ENCODE measurements around the gene NEK10.
"Not testable (repeated sequence)": the region's sequence is repeated elsewhere in the genome, so short reads cannot be mapped to it uniquely, and the experiment has no call there.

Gene NEK10

GRCh38 chr3:27354588-27355203, 14.5 kb downstream of the NEK10 start:
- DNase-seq: no peak

- no peak for DNase-seq
These were observed 15.0 kb downstream of the NEK10 start for GRCh38 chr3:27354161-27354560.

- no peak for DNase-seq
These were observed 16.0 kb downstream of the NEK10 start for GRCh38 chr3:27353221-27353620.

- no peak for DNase-seq
These were observed 17.1 kb downstream of the NEK10 start for GRCh38 chr3:27352047-27352446.

GRCh38 chr3:27349832-27350231, 19.4 kb downstream of the NEK10 start:
- DNase-seq: no peak

- DNase-seq: no peak
These were observed 23.0 kb downstream of the NEK10 start for GRCh38 chr3:27345959-27346865.

- DNase-seq: no peak
These were observed 23.7 kb downstream of the NEK10 start for GRCh38 chr3:27345493-27345892.

- DNase-seq: no peak
These were observed 24.1 kb downstream of the NEK10 start for GRCh38 chr3:27345045-27345444.

GRCh38 chr3:27344192-27344591, 25.0 kb downstream of the NEK10 start:
- DNase-seq: no peak

GRCh38 chr3:27342267-27342666, 26.9 kb downstream of the NEK10 start:
- DNase-seq: no peak

- DNase-seq: no peak
These were observed 28.6 kb downstream of the NEK10 start for GRCh38 chr3:27340534-27340933.

- no peak for DNase-seq
These were observed 33.6 kb downstream of the NEK10 start for GRCh38 chr3:27335571-27335970.

GRCh38 chr3:27333843-27334242, 35.3 kb downstream of the NEK10 start:
- DNase-seq: no peak

GRCh38 chr3:27328982-27329762, 40.0 kb downstream of the NEK10 start:
- DNase-seq: not testable (repeated sequence)

GRCh38 chr3:27326629-27327545, 42.3 kb downstream of the NEK10 start:
- no peak for DNase-seq

GRCh38 chr3:27326202-27326601, 43.0 kb downstream of the NEK10 start:
- DNase-seq: no peak

- no peak for DNase-seq
These were observed 43.8 kb downstream of the NEK10 start for GRCh38 chr3:27325419-27325818.

- DNase-seq: no peak
These were observed 44.5 kb downstream of the NEK10 start for GRCh38 chr3:27324686-27325085.

GRCh38 chr3:27323087-27323570, 46.1 kb downstream of the NEK10 start:
- DNase-seq: no peak

- DNase-seq: no peak
These were observed 46.5 kb downstream of the NEK10 start for GRCh38 chr3:27322634-27323033.
